Effector CD4-positive, alpha-beta T cell (primary cell): ENCODE data around the gene NPB.

Source experiments
- DNase-seq: peaks from one replicate; pipeline ENCODE4 v3.0.0-alpha.2; 2020

Gene NPB

GRCh38 chr17:81947189-81947588 is 45.2 kb downstream of the NPB start, which contains the start of gene MYADML2:
Gene MYADML2 (minus strand): TSS chr17:81947233. CDS start chr17:81941741, 5,492 bp downstream.
- DNase-seq = no peak

GRCh38 chr17:81948635-81949378 is 46.8 kb downstream of the NPB start:
- DNase-seq = no peak

GRCh38 chr17:81950501-81950900 is 48.5 kb downstream of the NPB start:
- no peak for DNase-seq

- no peak for DNase-seq
Observed at GRCh38 chr17:81951785-81952684, 50.0 kb downstream of the NPB start.
